K562 (cell line): ENCODE results near the gene NFATC1.

ENCODE experiments used
- POLR2AphosphoS5 ChIP-seq: IDR thresholded peaks from 2 replicates; pipeline ENCODE4 v1.6.1; 2011; ENCODE audit warnings: mild to moderate bottlenecking, low read depth, low read length, moderate library complexity; ENCODE audit not compliant: control insufficient read depth, insufficient read depth
- POLR2H ChIP-seq: IDR thresholded peaks from 2 replicates; pipeline ENCODE4 v1.6.1; 2016; ENCODE audit warnings: missing genetic modification characterization, low read depth, mild to moderate bottlenecking, control low read depth, missing compliant biosample characterization, moderate library complexity

- TF ChIP-seq POLR2AphosphoS5 (no peak), POLR2H (no peak)
Measured at GRCh38 chr18:79426376-79427300, 30.9 kb downstream of the NFATC1 start.
